Right ventricle myocardium superior (tissue), 1 donor: Measurements from ENCODE around the gene C1QB. TPM values are rescaled to one million over a fixed set of nuclear protein-coding genes. Genes with fewer than 3 reads are reported as not detected.

Experiments used
- ATAC-seq: fragments of 200-7000 bp; cut with Tn5 transposase; one replicate; pipeline ENCODE4 v1.9.1; 2020; ENCODE audit warnings: mild to moderate bottlenecking; ENCODE audit not compliant: poor library complexity
- DNase-seq: peaks from one replicate; pipeline ENCODE4 v3.0.0-alpha.2; 2020
- intact Hi-C: fragments of 100-400 bp; cut with DNase I; formaldehyde crosslinking; loops from one replicate; pipeline ENCODE4 v1.11.2; 2022
- microRNA-seq: library from miRNA; unstranded; fragments of <30 nt; microRNA quantifications from one replicate; pipeline ENCODE4 v1.2.0, GENCODE V29; 2020
- total RNA-seq: library from RNA; stranded (reverse); fragmentation: NEBNext Ultra II Directional; extraction: Animal tissue kit (Norgen Biotek cat#: 25700); gene quantifications from one replicate; pipeline ENCODE4 v1.2.1, GENCODE V29; 2021
- donor health status: DM: no; HTN: yes; CAD: no; lungs with severe emphysema.

C1QB gene
- total RNA-seq, 1 donor from 2014 or later = 130 TPM

- peak; percentile 70 for ATAC-seq
- DNase-seq = peak; percentile 82
- intact Hi-C loops = loop anchor here (10.0 kb wide), 1 partner anchor 215 kb away; no protein-coding TSS in a partner anchor
Measured at GRCh38 chr1:22709891-22710700, 57.1 kb downstream of the C1QB start.

GRCh38 chr1:22710701-22711049 is 57.6 kb downstream of the C1QB start, which contains the start of gene EPHB2:
Gene EPHB2, plus strand, starts transcription at chr1:22710839. Its CDS starts 144 bp downstream, at chr1:22710983.
- DNase-seq = peak; percentile 66
- intact Hi-C loops = no loop called here
- peak; percentile 68 for ATAC-seq

DNA sequence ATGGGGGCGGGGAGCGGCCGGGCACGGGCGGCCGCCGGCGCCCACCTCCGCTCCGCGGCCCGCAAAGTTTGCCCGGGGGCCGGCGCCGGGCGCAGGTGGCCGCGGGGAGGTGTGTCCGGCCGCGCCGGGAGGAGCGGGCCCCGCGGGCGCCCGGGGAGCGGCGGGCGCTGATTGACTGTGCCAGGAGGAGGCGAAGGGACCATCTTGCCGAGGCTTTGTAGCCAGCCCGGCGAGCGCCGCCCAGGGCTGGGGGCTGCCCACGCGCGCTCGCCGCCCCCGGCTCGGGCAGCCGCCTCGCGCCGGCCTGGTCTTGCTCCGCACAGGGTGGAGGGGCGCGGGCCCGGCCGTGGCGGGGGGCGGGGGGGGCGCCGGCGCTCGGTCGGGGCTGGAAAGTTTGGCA is 58.0 kb downstream of the C1QB start:
- ATAC-seq (no peak), DNase-seq (no peak)
- intact Hi-C loops = no loop called here

Small RNA genes lying within 50 kb of the gene (microRNA-seq; reads per million reads assigned to microRNA genes)
- not detected for gene MIR6127

Other genes with a start within 250 kb of the C1QB start
- gene ZBTB40, start 201.4 kb upstream of the C1QB start, total RNA-seq = 15.0 TPM
- gene EPHA8, start 89.7 kb upstream of the C1QB start, total RNA-seq = not detected
- 105 TPM for gene C1QA, start 16.6 kb upstream of the C1QB start, total RNA-seq
- 110 TPM for gene C1QC, start 9.6 kb upstream of the C1QB start, total RNA-seq
- 2.7 TPM for gene EPHB2, start 57.6 kb downstream of the C1QB start, total RNA-seq